Neutrophil (primary cell): ENCODE measurements around the gene BDH1.

Source experiments
- H3K27ac ChIP-seq: fragments of 200-600 bp; sonication (generic); 2 replicates; pipeline ENCODE4 v1.5.1; 2016; ENCODE audit warnings: mild to moderate bottlenecking, moderate library complexity
- H3K27me3 ChIP-seq: fragments of 200-600 bp; sonication (generic); 2 replicates; pipeline ENCODE4 v1.6.0; 2016; ENCODE audit warnings: mild to moderate bottlenecking
- H3K36me3 ChIP-seq: fragments of 200-600 bp; sonication (generic); 2 replicates; pipeline ENCODE4 v1.5.1; 2017
- H3K4me1 ChIP-seq, 2 experiments: fragments of 200-600 bp in 1 of 2; sonication (generic) in 1 of 2; 1 replicate in 1 of 2; 2 replicates in 1 of 2; pipeline versions ENCODE4 v1.5.1 to v1.6.1; 2013 to 2016; ENCODE audit warnings: low read depth in 1 of 2, low read length in 1 of 2, mild to moderate bottlenecking in 1 of 2, moderate library complexity in 1 of 2; ENCODE audit not compliant: control insufficient read depth in 1 of 2, insufficient read depth in 1 of 2
- H3K4me3 ChIP-seq, 2 experiments: fragments of 200-600 bp in 1 of 2; sonication (generic) in 1 of 2; 1 replicate in 1 of 2; 2 replicates in 1 of 2; pipeline ENCODE4 v1.5.1; 2013 to 2016; ENCODE audit warnings: low read depth in 1 of 2, low read length in 1 of 2, mild to moderate bottlenecking in 1 of 2, moderate library complexity in 1 of 2
- H3K9me3 ChIP-seq: fragments of 200-600 bp; sonication (generic); 2 replicates; pipeline ENCODE4 v1.5.1; 2016
- TF ChIP-seq, protein P1 (sequence below): fragments of 200-600 bp; sonication (generic); IDR thresholded peaks from 2 replicates; pipeline ENCODE4 v1.5.1; 2016; ENCODE audit warnings: antibody characterized with exemption

BDH1 gene

DNA sequence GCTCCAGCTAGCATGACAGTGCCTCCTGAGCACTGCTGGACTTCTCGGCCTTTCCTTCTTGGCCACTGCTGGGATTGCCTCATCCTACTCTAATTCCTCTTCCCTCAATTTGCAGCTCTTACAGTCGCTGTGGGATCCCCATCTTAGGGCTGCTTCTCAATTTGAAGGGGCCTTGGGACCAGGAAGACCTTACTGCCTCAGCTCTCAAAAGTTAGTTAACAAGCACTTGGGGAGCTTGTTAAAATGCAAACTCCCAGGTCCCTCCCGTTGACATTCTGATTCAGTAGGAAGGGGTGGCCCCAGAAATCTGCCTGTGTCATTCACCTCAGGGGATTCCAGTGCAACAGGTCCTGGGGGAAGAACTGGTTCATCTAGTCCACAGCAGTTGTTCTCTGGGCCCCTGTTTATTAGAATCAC, 14.8 kb downstream of the BDH1 start:
- TF ChIP-seq, protein P1, sequence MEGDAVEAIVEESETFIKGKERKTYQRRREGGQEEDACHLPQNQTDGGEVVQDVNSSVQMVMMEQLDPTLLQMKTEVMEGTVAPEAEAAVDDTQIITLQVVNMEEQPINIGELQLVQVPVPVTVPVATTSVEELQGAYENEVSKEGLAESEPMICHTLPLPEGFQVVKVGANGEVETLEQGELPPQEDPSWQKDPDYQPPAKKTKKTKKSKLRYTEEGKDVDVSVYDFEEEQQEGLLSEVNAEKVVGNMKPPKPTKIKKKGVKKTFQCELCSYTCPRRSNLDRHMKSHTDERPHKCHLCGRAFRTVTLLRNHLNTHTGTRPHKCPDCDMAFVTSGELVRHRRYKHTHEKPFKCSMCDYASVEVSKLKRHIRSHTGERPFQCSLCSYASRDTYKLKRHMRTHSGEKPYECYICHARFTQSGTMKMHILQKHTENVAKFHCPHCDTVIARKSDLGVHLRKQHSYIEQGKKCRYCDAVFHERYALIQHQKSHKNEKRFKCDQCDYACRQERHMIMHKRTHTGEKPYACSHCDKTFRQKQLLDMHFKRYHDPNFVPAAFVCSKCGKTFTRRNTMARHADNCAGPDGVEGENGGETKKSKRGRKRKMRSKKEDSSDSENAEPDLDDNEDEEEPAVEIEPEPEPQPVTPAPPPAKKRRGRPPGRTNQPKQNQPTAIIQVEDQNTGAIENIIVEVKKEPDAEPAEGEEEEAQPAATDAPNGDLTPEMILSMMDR = no peak
- Histone ChIP-seq H3K4me1 (peaks cover 44 to 50% of the 10 kb centered on the region in 2 experiments), H3K27me3 (no peaks in the 10 kb centered on the region), H3K4me3 (no peak overlapping the region), H3K36me3 (no peaks in the 10 kb centered on the region), H3K9me3 (no peaks in the 10 kb centered on the region), H3K27ac (peak overlapping the region; percentile 51)

DNA sequence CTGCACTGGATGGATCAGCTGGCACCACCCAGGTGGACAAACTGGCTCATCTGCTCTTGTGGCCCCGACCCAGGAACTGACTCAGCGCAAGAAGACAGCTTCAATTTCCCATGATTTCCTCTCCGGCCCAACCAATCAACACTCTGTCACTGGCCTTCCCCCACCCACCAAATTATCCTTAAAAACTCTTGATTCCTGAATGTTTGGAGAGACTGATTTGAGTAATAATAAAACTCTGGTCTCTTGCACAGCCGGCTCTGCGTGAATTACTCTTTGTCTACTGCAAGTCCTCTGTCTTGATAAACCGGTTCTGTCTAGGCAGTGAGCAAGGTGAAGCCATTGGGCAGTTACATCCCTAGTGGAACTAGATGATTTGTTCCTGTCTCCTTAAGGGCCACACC, 16.1 kb downstream of the BDH1 start:
- TF ChIP-seq, protein P1 = no peak
- Histone ChIP-seq H3K4me1 (peaks cover 37 to 43% of the 10 kb centered on the region in 2 experiments), H3K36me3 (no peaks in the 10 kb centered on the region), H3K27ac (no peak overlapping the region), H3K9me3 (no peaks in the 10 kb centered on the region), H3K27me3 (no peaks in the 10 kb centered on the region), H3K4me3 (no peak overlapping the region)

DNA sequence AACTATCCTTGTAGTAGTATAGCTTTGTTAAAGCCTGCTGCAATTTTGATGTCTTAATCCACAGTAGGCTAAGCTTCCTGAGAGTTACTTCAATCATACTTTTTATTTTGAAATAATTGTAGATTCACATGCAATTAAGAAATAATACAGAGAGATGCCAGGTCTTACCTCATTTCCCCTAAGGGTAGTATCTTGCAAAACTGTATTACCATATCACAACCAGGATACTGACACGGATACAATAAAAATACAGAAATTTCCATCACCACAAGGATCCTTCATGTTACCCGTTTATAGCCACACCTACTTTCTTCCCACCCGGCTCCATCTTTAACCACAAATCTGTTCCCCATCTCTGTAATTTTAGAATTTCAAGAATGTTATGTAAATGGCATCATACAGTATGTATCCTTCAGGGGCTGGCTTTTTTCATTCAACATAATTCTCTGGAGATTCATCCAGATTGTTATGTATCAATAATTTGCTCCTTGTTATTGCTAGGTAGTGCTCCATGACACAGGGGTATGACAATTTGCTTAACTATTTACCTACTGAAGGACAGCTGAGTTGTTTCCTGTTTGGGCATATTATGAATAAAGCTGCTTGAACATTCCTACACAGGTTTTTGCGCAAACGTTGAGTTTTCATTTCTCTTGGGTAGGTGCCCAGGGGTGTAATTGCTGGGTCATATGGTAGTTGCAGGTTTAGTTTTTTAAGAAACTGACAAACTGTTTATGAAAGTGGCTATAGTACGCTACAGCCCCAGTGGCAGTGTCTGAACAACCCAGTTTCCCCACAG, 21.6 kb downstream of the BDH1 start:
- no peaks in the 10 kb centered on the region for H3K9me3 ChIP-seq
- H3K27ac ChIP-seq = peak overlapping the region; percentile 72
- TF ChIP-seq, protein P1 = no peak
- H3K36me3 ChIP-seq = peaks cover 15% of the 10 kb centered on the region
- H3K27me3 ChIP-seq = no peaks in the 10 kb centered on the region
- no peak overlapping the region for H3K4me3 ChIP-seq
- H3K4me1 ChIP-seq = peaks cover 24 to 34% of the 10 kb centered on the region in 2 experiments

DNA sequence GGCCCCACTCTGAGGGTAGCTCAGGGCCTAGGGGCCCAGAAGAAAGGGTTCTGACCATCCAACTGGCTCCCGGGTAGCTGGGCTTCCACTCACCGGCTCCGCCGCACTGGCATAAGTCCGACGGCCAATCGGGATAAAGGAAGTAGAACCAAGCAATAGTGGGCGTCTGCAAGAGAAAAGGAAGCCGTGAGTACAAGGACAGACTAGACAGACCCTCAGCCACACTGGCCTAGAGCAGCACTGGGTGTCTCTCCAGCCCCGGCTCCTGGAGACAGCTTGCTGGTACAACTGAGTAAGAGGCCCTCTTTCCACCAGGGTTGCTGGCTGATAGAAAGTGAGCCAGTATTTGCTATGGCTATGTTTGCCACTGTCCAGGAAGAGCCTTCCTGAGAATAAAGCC, 22.4 kb downstream of the BDH1 start:
- H3K27ac ChIP-seq = peak overlapping the region; percentile 72
- peaks cover 23% of the 10 kb centered on the region for H3K36me3 ChIP-seq

DNA sequence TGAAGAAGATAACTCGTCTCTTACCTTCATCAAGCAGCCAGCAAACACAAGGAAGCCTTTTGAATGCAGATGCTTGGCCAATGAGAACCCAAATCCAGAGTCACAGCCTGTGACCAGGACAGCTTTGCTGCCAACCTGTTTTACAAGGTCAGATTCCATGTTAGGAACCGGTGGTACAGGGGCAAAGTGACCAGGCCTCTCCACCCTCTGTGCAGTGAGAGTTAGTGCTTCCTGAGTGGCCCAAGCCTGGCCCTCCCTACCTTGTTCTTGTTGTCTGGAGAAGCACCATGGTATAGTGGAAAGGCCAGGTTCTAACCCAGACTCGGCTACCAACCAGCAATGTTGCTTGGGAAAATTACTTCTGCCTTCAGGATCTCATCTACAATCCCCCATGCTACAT, 23.4 kb downstream of the BDH1 start:
- Histone ChIP-seq H3K9me3 (no peaks in the 10 kb centered on the region), H3K4me1 (peaks cover 24 to 33% of the 10 kb centered on the region in 2 experiments), H3K27ac (peak overlapping the region; percentile 72), H3K36me3 (peaks cover 32% of the 10 kb centered on the region), H3K27me3 (no peaks in the 10 kb centered on the region), H3K4me3 (no peak overlapping the region)
- TF ChIP-seq, protein P1 = no peak

More for the DNA sequence above, 22.4 kb downstream of the BDH1 start:
- Histone ChIP-seq H3K27me3 (no peaks in the 10 kb centered on the region), H3K4me3 (no peak overlapping the region), H3K4me1 (peaks cover 24 to 33% of the 10 kb centered on the region in 2 experiments), H3K9me3 (no peaks in the 10 kb centered on the region)
- TF ChIP-seq, protein P1 = no peak
